Ascending aorta (tissue), 2 donors: ENCODE data around the gene CFAP68. TPM values are rescaled to one million over a fixed set of nuclear protein-coding genes. Genes with fewer than 3 reads are reported as not detected.
A peak's percentile ranks its signal among the peaks of the same experiment; 100 is the strongest.

Experiments
- DNase-seq, 2 donors: peaks; one replicate each; pipeline ENCODE4 v3.0.0-alpha.2; 2019; ENCODE audit warnings: low spot score in 2 of 2
- H3K27ac ChIP-seq, 2 donors: fragments of 200-600 bp; sonication (generic); one replicate each; pipeline ENCODE4 v1.5.1; 2016 to 2017; ENCODE audit warnings: mild to moderate bottlenecking in 1 of 2
- H3K27me3 ChIP-seq: fragments of 200-600 bp; sonication (generic); one replicate; pipeline ENCODE4 v1.5.1; 2017
- H3K36me3 ChIP-seq, 2 donors: fragments of 200-600 bp; sonication (generic); one replicate each; pipeline ENCODE4 v1.5.1; 2016
- H3K4me1 ChIP-seq, 2 donors: fragments of 200-600 bp; sonication (generic); one replicate each; pipeline ENCODE4 v1.5.1; 2016 to 2017; ENCODE audit warnings: mild to moderate bottlenecking in 1 of 2
- H3K4me3 ChIP-seq, 2 donors: fragments of 200-600 bp; sonication (generic); one replicate each; pipeline ENCODE4 v1.5.1; 2016 to 2017; ENCODE audit warnings: mild to moderate bottlenecking in 1 of 2
- H3K9me3 ChIP-seq, 2 donors: fragments of 200-600 bp; sonication (generic); one replicate each; pipeline ENCODE4 v1.5.1; 2016
- intact Hi-C: fragments of 100-400 bp; cut with DNase I; formaldehyde crosslinking; loops from one replicate; pipeline ENCODE4 v1.15.1; 2023
- total RNA-seq: library from RNA; depleted of rRNA; stranded (reverse); fragments of >200 nt; gene quantifications from one replicate; pipeline ENCODE4 v1.1.0, GENCODE V29; 2016
- TF ChIP-seq, protein P1 (sequence below), 3 experiments: fragments of 200-600 bp in 2 of 3; fragments of 450-650 bp in 1 of 3; sonication (generic) in 2 of 3; IDR thresholded peaks; one replicate each; pipeline ENCODE4 v1.5.1; 2016 to 2019; ENCODE audit warnings: antibody characterized with exemption in 3 of 3, mild to moderate bottlenecking in 1 of 3, moderate library complexity in 1 of 3

CFAP68 gene, protein sequence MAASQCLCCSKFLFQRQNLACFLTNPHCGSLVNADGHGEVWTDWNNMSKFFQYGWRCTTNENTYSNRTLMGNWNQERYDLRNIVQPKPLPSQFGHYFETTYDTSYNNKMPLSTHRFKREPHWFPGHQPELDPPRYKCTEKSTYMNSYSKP
- total RNA-seq: not detected

DNA sequence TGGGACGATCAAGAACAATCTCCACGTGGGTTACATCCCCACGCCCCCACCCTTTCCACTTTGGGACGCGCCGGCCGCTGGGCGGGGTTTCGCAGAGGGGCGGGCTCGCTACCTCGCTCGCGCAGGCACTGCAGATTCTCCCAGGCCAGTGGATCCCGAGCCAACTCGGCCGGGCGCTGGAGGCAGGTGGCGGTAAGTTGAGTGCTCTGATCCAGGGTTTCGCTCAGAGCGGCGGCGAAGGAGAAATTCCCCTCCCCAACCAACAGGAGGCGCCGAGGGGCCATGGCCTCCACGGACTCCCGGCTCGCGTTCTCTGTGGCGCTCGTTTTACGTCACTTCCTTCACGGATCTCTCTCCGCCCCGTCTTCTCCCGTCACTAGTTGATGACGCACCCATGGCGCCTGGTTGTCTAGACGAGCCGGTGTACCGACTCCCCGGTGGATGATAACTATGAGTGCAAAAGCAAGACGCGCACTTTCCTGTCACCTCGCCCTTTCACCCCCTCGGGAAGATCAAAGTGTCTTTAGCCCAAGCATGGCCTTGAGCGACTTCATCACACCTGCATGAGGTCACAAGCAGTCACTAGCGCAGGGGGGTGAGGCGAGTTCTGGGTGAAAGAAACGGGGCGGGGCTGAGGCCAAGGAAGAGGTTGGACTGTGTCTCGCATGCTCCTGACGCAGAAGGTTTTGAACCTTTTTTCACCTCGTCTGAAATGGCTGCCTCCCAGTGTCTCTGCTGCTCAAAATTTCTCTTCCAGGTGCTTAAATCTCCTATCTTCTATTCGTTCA is at the start of gene CFAP68, which contains the start of gene FDXACB1:
TSS of gene CFAP68 (plus strand) at position 693 of the 788 bp plus-strand sequence. CDS start at position 713, 20 bp downstream.
TSS of gene FDXACB1 (minus strand) at position 317 of the 788 bp plus-strand sequence. CDS start at position 284, 33 bp downstream.
- TF ChIP-seq, protein P1, sequence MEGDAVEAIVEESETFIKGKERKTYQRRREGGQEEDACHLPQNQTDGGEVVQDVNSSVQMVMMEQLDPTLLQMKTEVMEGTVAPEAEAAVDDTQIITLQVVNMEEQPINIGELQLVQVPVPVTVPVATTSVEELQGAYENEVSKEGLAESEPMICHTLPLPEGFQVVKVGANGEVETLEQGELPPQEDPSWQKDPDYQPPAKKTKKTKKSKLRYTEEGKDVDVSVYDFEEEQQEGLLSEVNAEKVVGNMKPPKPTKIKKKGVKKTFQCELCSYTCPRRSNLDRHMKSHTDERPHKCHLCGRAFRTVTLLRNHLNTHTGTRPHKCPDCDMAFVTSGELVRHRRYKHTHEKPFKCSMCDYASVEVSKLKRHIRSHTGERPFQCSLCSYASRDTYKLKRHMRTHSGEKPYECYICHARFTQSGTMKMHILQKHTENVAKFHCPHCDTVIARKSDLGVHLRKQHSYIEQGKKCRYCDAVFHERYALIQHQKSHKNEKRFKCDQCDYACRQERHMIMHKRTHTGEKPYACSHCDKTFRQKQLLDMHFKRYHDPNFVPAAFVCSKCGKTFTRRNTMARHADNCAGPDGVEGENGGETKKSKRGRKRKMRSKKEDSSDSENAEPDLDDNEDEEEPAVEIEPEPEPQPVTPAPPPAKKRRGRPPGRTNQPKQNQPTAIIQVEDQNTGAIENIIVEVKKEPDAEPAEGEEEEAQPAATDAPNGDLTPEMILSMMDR (IDR thresholded peaks at IDR 0.05): peak; percentile 97 to 98 (median 98)
- no peaks in the 10 kb centered on the region for H3K27me3 ChIP-seq
- peak; percentile 89 to 99 for DNase-seq
- H3K4me1 ChIP-seq: peaks cover 0 to 11% of the 10 kb centered on the region in 2 donors
- peak within 1 kb of the TSS; percentile 90 to 97 for H3K27ac ChIP-seq
- peak within 1 kb of the TSS; percentile 71 to 74 for H3K4me3 ChIP-seq
- intact Hi-C loops: loop anchor here (1.0 to 5.0 kb wide), 5 partner anchors 32 to 208 kb away; partner anchors contain the start of genes CRYAB, SDHD and TIMM8B
- peaks cover 0 to 3% of the 10 kb centered on the region in 2 donors for H3K36me3 ChIP-seq
- no peaks in the 10 kb centered on the region for H3K9me3 ChIP-seq

DNA sequence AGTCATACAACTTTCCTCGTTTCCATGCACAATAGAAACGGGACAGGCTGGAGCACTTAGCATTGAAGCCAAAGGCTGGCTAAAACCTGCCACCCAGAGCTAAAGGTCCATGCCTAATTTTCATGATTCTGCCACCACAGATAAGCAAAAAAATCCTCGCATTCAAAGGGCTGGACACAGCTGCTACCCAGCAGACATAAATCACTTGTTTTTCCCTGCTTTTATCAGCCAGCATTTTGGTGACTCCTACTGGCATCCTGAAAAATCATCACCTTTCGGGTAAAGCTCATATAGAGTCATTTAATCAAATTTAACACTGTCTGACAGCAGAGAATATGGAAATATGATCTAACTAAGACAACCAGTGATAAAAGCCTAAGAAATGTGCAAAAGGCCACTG is 45.8 kb upstream of the CFAP68 start:
- H3K27me3 ChIP-seq: no peaks in the 10 kb centered on the region
- TF ChIP-seq, protein P1 (IDR thresholded peaks at IDR 0.05): no peak
- no peaks in the 10 kb centered on the region for H3K9me3 ChIP-seq
- DNase-seq: no peak
- no peak overlapping the region for H3K27ac ChIP-seq
- no peaks in the 10 kb centered on the region for H3K4me1 ChIP-seq
- no peak overlapping the region for H3K4me3 ChIP-seq
- intact Hi-C loops: no loop called here
- peaks cover 36 to 59% of the 10 kb centered on the region in 2 donors for H3K36me3 ChIP-seq

DNA sequence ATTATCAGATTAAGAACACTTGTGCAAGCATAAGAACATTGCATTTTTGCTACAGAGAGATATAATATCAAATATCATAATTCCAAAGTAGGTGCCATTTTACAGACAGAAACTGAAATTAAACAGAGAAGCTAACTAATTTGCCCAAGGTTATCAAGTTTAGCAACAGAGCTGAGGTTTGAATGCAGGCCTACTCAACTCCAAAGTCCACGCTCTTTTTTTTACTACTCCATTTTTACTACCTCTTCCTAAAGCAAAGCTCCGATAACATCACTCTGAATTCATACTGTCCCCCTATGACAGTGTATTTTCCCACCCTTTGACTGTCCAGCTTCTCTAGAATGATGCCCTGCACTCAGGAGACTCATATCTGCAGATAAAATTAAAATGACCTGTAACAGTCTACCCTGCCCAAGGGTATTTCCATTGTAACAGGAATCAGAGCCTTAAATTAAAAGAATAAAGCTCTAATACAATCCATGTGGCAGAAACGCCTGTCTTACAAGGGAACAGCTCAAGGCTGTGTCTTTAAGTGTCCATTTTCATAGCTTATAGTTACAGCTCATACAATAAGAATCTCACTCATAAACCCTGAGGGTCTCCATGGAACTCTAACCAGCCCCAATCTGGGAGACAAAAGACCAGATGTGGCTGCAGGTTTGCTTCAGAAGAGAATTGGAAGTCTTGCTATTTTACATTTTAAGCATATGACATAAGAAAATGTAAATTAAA is 44.7 kb upstream of the CFAP68 start:
- intact Hi-C loops: no loop called here
- no peak overlapping the region for H3K27ac ChIP-seq
- H3K4me1 ChIP-seq: no peaks in the 10 kb centered on the region
- TF ChIP-seq, protein P1 (IDR thresholded peaks at IDR 0.05): no peak
- H3K4me3 ChIP-seq: no peak overlapping the region
- DNase-seq: no peak
- peaks cover 36 to 53% of the 10 kb centered on the region in 2 donors for H3K36me3 ChIP-seq
- no peaks in the 10 kb centered on the region for H3K27me3 ChIP-seq
- no peaks in the 10 kb centered on the region for H3K9me3 ChIP-seq

DNA sequence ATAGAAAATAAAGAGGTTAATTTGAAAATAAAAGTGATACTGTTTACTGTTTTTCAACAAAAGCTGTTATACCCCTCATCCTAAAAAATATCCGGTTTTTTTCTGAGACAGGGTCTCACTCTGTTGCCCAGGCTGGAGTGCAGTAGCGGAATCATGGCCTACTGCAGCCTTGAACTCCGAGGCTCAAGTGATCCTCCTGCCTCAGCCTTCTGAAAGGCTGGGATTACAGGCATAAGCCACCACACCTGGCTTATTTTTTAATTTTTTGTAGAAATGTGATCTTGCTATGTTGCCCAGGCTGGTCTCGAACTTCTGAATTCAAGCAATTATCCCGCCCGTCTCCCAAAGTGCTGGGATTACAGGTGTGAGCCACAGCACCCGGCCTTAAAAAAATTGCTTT is 43.7 kb upstream of the CFAP68 start:
- Histone ChIP-seq H3K9me3 (no peaks in the 10 kb centered on the region), H3K27me3 (no peaks in the 10 kb centered on the region), H3K27ac (no peak overlapping the region), H3K36me3 (peaks cover 42 to 48% of the 10 kb centered on the region in 2 donors), H3K4me3 (no peak overlapping the region), H3K4me1 (no peaks in the 10 kb centered on the region)
- TF ChIP-seq, protein P1 (IDR thresholded peaks at IDR 0.05): no peak
- DNase-seq: no peak
- intact Hi-C loops: no loop called here

DNA sequence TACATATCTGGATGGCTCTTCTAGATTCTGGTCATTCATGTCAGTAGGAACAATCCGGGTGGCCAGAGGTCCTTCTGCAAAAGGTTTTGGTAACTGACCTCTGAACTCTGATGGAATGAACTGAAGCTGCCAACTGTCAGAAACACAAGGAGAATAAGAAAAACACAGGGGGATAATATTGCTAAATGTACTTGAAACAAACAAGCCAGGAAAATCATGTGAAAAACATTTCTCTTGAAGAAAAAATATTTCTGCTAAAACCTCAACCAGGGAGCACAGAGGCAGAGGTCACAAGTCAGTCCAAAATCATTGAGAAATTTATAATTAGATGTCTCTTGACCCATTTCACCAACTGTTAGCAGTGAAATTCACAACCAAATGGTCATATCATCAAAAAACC is 43.2 kb upstream of the CFAP68 start:
- intact Hi-C loops: no loop called here
- H3K27ac ChIP-seq: no peak overlapping the region
- DNase-seq: no peak
- H3K36me3 ChIP-seq: peaks cover 38 to 44% of the 10 kb centered on the region in 2 donors
- no peak overlapping the region for H3K4me3 ChIP-seq
- TF ChIP-seq, protein P1 (IDR thresholded peaks at IDR 0.05): no peak
- H3K4me1 ChIP-seq: peaks cover 0 to under 1% of the 10 kb centered on the region in 2 donors
- no peaks in the 10 kb centered on the region for H3K27me3 ChIP-seq
- no peaks in the 10 kb centered on the region for H3K9me3 ChIP-seq
